H9 (cell line): ENCODE measurements around the gene FTO. TPM values are rescaled to one million over a fixed set of nuclear protein-coding genes. Genes with fewer than 3 reads are reported as not detected.

ENCODE experiments used
- DNase-seq: peaks from one replicate; pipeline ENCODE4 v3.0.0-alpha.2; 2017
- H2AFZ ChIP-seq: one replicate; pipeline ENCODE4 v1.6.1; 2013; ENCODE audit warnings: mild to moderate bottlenecking, low read length, control low read depth, moderate library complexity
- H2AK5ac ChIP-seq: 2 replicates; pipeline ENCODE4 v1.6.1; 2013; ENCODE audit warnings: low read length, control low read depth, mixed read lengths; ENCODE audit not compliant: insufficient read length
- H2BK120ac ChIP-seq: one replicate; pipeline ENCODE4 v1.6.1; 2013; ENCODE audit warnings: low read depth, mild to moderate bottlenecking, low read length, control low read depth, inconsistent platforms; ENCODE audit not compliant: poor library complexity, severe bottlenecking
- H2BK12ac ChIP-seq: 2 replicates; pipeline ENCODE4 v1.6.1; 2013; ENCODE audit warnings: low read length, control low read depth, mixed read lengths, low read depth; ENCODE audit not compliant: insufficient read length
- H2BK15ac ChIP-seq: 2 replicates; pipeline ENCODE4 v1.6.1; 2013; ENCODE audit warnings: low read depth, low read length, control low read depth
- H2BK20ac ChIP-seq: one replicate; pipeline ENCODE4 v1.6.1; 2013; ENCODE audit warnings: low read depth, mild to moderate bottlenecking, low read length, control low read depth, inconsistent platforms; ENCODE audit not compliant: poor library complexity, severe bottlenecking
- H2BK5ac ChIP-seq: 2 replicates; pipeline ENCODE4 v1.6.1; 2013; ENCODE audit warnings: low read length, control low read depth, mixed read lengths; ENCODE audit not compliant: insufficient read length
- H3K14ac ChIP-seq: 2 replicates; pipeline ENCODE4 v1.6.1; 2013; ENCODE audit warnings: low read length, control low read depth; ENCODE audit not compliant: insufficient read depth
- H3K18ac ChIP-seq: 2 replicates; pipeline ENCODE4 v1.6.1; 2013; ENCODE audit warnings: low read depth, mild to moderate bottlenecking, mixed read lengths, low read length, control low read depth; ENCODE audit not compliant: insufficient read length
- H3K23ac ChIP-seq: 2 replicates; pipeline ENCODE4 v1.6.1; 2013; ENCODE audit warnings: low read length, control low read depth, mixed read lengths, low read depth; ENCODE audit not compliant: insufficient read length
- H3K23me2 ChIP-seq: 2 replicates; pipeline ENCODE4 v1.6.1; 2013; ENCODE audit warnings: low read depth, mild to moderate bottlenecking, mixed read lengths, low read length, control low read depth; ENCODE audit not compliant: insufficient read length, poor library complexity, severe bottlenecking
- H3K27ac ChIP-seq: 2 replicates; pipeline ENCODE4 v1.5.1; 2013; ENCODE audit warnings: low read length, control low read depth, mixed read lengths, low read depth; ENCODE audit not compliant: insufficient read length
- H3K27me3 ChIP-seq: 2 replicates; pipeline ENCODE4 v1.6.1; 2013; ENCODE audit warnings: low read length, control low read depth, inconsistent platforms; ENCODE audit not compliant: insufficient read depth
- H3K4ac ChIP-seq: 2 replicates; pipeline ENCODE4 v1.6.1; 2013; ENCODE audit warnings: low read depth, mild to moderate bottlenecking, control low read depth, inconsistent platforms, low read length, moderate library complexity
- H3K4me1 ChIP-seq: 2 replicates; pipeline ENCODE4 v1.6.1; 2013; ENCODE audit warnings: low read length, control low read depth, inconsistent platforms; ENCODE audit not compliant: insufficient read depth
- H3K4me2 ChIP-seq: 2 replicates; pipeline ENCODE4 v1.6.1; 2013; ENCODE audit warnings: low read length, control low read depth, mixed read lengths; ENCODE audit not compliant: insufficient read length, insufficient read depth
- H3K56ac ChIP-seq: 2 replicates; pipeline ENCODE4 v1.6.1; 2013; ENCODE audit warnings: low read depth, mild to moderate bottlenecking, mixed read lengths, low read length, control low read depth; ENCODE audit not compliant: insufficient read length
- H3K79me1 ChIP-seq: 2 replicates; pipeline ENCODE4 v1.6.1; 2013; ENCODE audit warnings: low read depth, mild to moderate bottlenecking, moderate library complexity, low read length, control low read depth, inconsistent platforms; ENCODE audit not compliant: insufficient read depth, poor library complexity, severe bottlenecking
- H3K79me2 ChIP-seq: 2 replicates; pipeline ENCODE4 v1.6.1; 2013; ENCODE audit warnings: low read length, control low read depth, inconsistent platforms; ENCODE audit not compliant: insufficient read depth
- H3K9ac ChIP-seq: 2 replicates; pipeline ENCODE4 v1.6.1; 2013; ENCODE audit warnings: low read length, control low read depth, mixed read lengths; ENCODE audit not compliant: insufficient read length; ENCODE audit errors: extremely low read depth
- H3K9me3 ChIP-seq: one replicate; pipeline ENCODE4 v1.6.1; 2013; ENCODE audit warnings: low read depth, low read length, inconsistent platforms; ENCODE audit not compliant: control insufficient read depth
- H3T11ph ChIP-seq: one replicate; pipeline ENCODE4 v1.6.1; 2013; ENCODE audit warnings: mild to moderate bottlenecking, low read length, control low read depth, inconsistent platforms
- H4K20me1 ChIP-seq: one replicate; pipeline ENCODE4 v1.6.1; 2013; ENCODE audit not compliant: control insufficient read depth, insufficient read length, insufficient read depth
- H4K5ac ChIP-seq: 2 replicates; pipeline ENCODE4 v1.6.1; 2013; ENCODE audit warnings: low read depth, mild to moderate bottlenecking, mixed read lengths, low read length, control low read depth; ENCODE audit not compliant: insufficient read length
- H4K8ac ChIP-seq: replicated peaks from 2 replicates; pipeline ENCODE4 v1.6.1; 2013; ENCODE audit warnings: low read length, control low read depth, mixed read lengths, low read depth; ENCODE audit not compliant: insufficient read length
- H4K91ac ChIP-seq: 2 replicates; pipeline ENCODE4 v1.6.1; 2013; ENCODE audit warnings: low read depth, mild to moderate bottlenecking, moderate library complexity, mixed read lengths, low read length, control low read depth; ENCODE audit not compliant: insufficient read length
- H3K27ac Mint-ChIP-seq, 3 experiments: 2 replicates in 2 of 3; 3 replicates in 1 of 3; pipeline ENCODE4 v1.8.0; 2020 to 2021; ENCODE audit warnings: mixed read lengths in 3 of 3, mild to moderate bottlenecking in 1 of 3, moderate library complexity in 1 of 3
- H3K27me3 Mint-ChIP-seq: 2 replicates; pipeline ENCODE4 v1.8.0; 2021; ENCODE audit warnings: low read depth, mild to moderate bottlenecking, moderate library complexity, mixed read lengths
- H3K36me3 Mint-ChIP-seq, 3 experiments: 2 replicates in 2 of 3; 3 replicates in 1 of 3; pipeline ENCODE4 v1.8.0; 2020 to 2021; ENCODE audit warnings: low read depth in 3 of 3, mixed read lengths in 3 of 3; ENCODE audit not compliant: insufficient read depth in 1 of 3
- H3K4me1 Mint-ChIP-seq, 2 experiments: 2 replicates each; pipeline ENCODE4 v1.8.0; 2020; ENCODE audit warnings: mixed read lengths in 2 of 2
- H3K4me3 Mint-ChIP-seq, 2 experiments: 2 replicates in 1 of 2; 3 replicates in 1 of 2; pipeline ENCODE4 v1.8.0; 2020 to 2021; ENCODE audit warnings: mild to moderate bottlenecking in 2 of 2, mixed read lengths in 2 of 2, moderate library complexity in 1 of 2
- H3K9me3 Mint-ChIP-seq, 2 experiments: 2 replicates in 1 of 2; 3 replicates in 1 of 2; pipeline ENCODE4 v1.8.0; 2020; ENCODE audit warnings: mild to moderate bottlenecking in 2 of 2, mixed read lengths in 2 of 2, moderate library complexity in 1 of 2
- CTCF ChIP-seq: fragments of 200-600 bp; sonication (generic); conservative IDR thresholded peaks from 3 replicates; pipeline ENCODE4 v1.8.0; 2021; ENCODE audit warnings: antibody characterized with exemption, mild to moderate bottlenecking
- WGBS: extraction: QIAGEN DNeasy Blood & Tissue Kit; methylation state at CpG from one replicate; pipeline ENCODE4 v1.1.7; 2013; ENCODE audit warnings: missing lambda C conversion rate, low lambda C conversion rate, mixed read lengths; ENCODE audit not compliant: insufficient read length; ENCODE audit errors: extremely low coverage; 5-methylcytosine and 5-hydroxymethylcytosine counted together
- total RNA-seq: library from RNA; stranded (reverse); gene quantifications from 2 replicates; pipeline ENCODE4 v1.2.1, GENCODE V29; 2021

The FTO gene
- total RNA-seq, 1 experiment from 2014 or later: 67.9 TPM

DNA sequence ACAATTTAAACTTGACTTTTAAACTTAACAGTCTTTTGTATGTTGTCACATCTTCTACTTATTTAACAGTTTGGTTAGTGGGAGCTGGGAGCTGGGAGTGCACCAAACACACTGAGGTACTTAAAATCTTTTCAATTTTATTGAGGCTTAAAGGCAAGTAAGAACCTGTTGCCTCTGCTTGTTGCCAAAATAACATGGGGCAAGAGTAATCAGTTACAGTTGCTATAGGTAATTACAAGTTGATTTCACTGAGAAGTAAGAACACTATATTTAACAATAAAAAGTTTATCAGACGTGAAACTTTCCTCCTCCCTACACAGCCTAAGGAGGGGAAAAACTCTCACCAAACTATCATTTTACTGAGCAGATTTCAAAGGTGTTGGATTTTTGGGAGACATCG, 135.2 kb downstream of the FTO start:
- no peaks in the 10 kb centered on the region for H3K4me1 Mint-ChIP-seq

More for the DNA sequence above, 135.2 kb downstream of the FTO start:
- H2AK5ac ChIP-seq: no peak overlapping the region
- H2BK5ac ChIP-seq: no peak overlapping the region
- H3K79me1 ChIP-seq: no peaks in the 10 kb centered on the region
- H3K9ac ChIP-seq: no peak overlapping the region
- H4K5ac ChIP-seq: no peak overlapping the region
- H3K27ac ChIP-seq: no peak overlapping the region
- no peaks in the 10 kb centered on the region for H4K20me1 ChIP-seq
- H3K9me3 Mint-ChIP-seq: no peaks in the 10 kb centered on the region
- H2BK20ac ChIP-seq: no peak overlapping the region
- H3K27ac Mint-ChIP-seq: no peak overlapping the region
- no peak overlapping the region for H3K4ac ChIP-seq
- H3K27me3 ChIP-seq: no peaks in the 10 kb centered on the region
- no peak overlapping the region for H2BK120ac ChIP-seq
- no CpG with 5 or more reads among the region's 2 CpGs for WGBS
- no peak overlapping the region for H3T11ph ChIP-seq
- no peak overlapping the region for H4K91ac ChIP-seq
- no peaks in the 10 kb centered on the region for H3K27me3 Mint-ChIP-seq
- H3K79me2 ChIP-seq: no peaks in the 10 kb centered on the region
- H3K4me3 Mint-ChIP-seq: no peak overlapping the region
- no peak overlapping the region for H3K14ac ChIP-seq
- H2BK15ac ChIP-seq: no peak overlapping the region
- H3K23ac ChIP-seq: no peak overlapping the region
- H3K9me3 ChIP-seq: no peaks in the 10 kb centered on the region
- H3K23me2 ChIP-seq: no peaks in the 10 kb centered on the region
- H4K8ac ChIP-seq: no peak overlapping the region
- DNase-seq: no peak
- H3K18ac ChIP-seq: no peak overlapping the region
- H3K4me2 ChIP-seq: no peak overlapping the region
- H2AFZ ChIP-seq: no peak overlapping the region
- no peak overlapping the region for H2BK12ac ChIP-seq
- no peaks in the 10 kb centered on the region for H3K4me1 ChIP-seq
- no peak for TF ChIP-seq CTCF
- H3K36me3 Mint-ChIP-seq: no peaks in the 10 kb centered on the region; a peak in 1 of 7 replicates
- no peak overlapping the region for H3K56ac ChIP-seq
